Brain microvascular endothelial cell (primary cell): Measurements from ENCODE around the gene DIAPH1.

Experiments used
- DNase-seq: peaks from one replicate; pipeline ENCODE4 v3.0.0-alpha.2; 2020
- H3K27ac ChIP-seq: fragments of 250-450 bp; sonication (Bioruptor Pico); 2 replicates; pipeline ENCODE4 v1.5.1; 2020; ENCODE audit warnings: mild to moderate bottlenecking, moderate library complexity
- H3K27me3 ChIP-seq: fragments of 250-450 bp; sonication (Bioruptor Pico); replicated peaks from 2 replicates; pipeline ENCODE4 v1.5.1; 2020; ENCODE audit warnings: mild to moderate bottlenecking
- H3K36me3 ChIP-seq: fragments of 250-450 bp; sonication (Bioruptor Pico); replicated peaks from 2 replicates; pipeline ENCODE4 v1.5.1; 2020; ENCODE audit warnings: mild to moderate bottlenecking
- H3K4me3 ChIP-seq: 2 replicates; pipeline ENCODE4 v1.5.1; 2011; ENCODE audit warnings: low read depth, mild to moderate bottlenecking, control low read depth, low read length, moderate library complexity
- CTCF ChIP-seq: IDR thresholded peaks from 2 replicates; pipeline ENCODE4 v1.5.1; 2011; ENCODE audit warnings: low read depth, mild to moderate bottlenecking, moderate library complexity, low read length, control low read depth, inconsistent platforms; ENCODE audit errors: missing control alignments
- in situ Hi-C: cut with HindIII; loops from 2 replicates; pipeline ENCODE4 v1.10.0; 2017; ENCODE audit warnings: low sequenced_read_pairs, low pct_ligation_motif_present

Gene DIAPH1

GRCh38 chr5:141560725-141561483, 57.9 kb downstream of the DIAPH1 start:
- in situ Hi-C loops: no loop called here
- TF ChIP-seq CTCF: peak; percentile 88
- peak overlapping the region; percentile 95 for H3K27ac ChIP-seq
- no peaks in the 10 kb centered on the region for H3K27me3 ChIP-seq
- peak; percentile 97 for DNase-seq
- H3K36me3 ChIP-seq: peaks cover 5% of the 10 kb centered on the region
- no peak overlapping the region for H3K4me3 ChIP-seq

GRCh38 chr5:141560151-141560550, 58.6 kb downstream of the DIAPH1 start:
- H3K36me3 ChIP-seq: peaks cover 3% of the 10 kb centered on the region
- in situ Hi-C loops: no loop called here
- DNase-seq: no peak
- TF ChIP-seq CTCF: no peak
- no peak overlapping the region for H3K4me3 ChIP-seq
- no peaks in the 10 kb centered on the region for H3K27me3 ChIP-seq
- H3K27ac ChIP-seq: peak overlapping the region; percentile 95

- DNase-seq: peak; percentile 56
- peaks cover 3% of the 10 kb centered on the region for H3K36me3 ChIP-seq
- in situ Hi-C loops: no loop called here
- H3K27me3 ChIP-seq: no peaks in the 10 kb centered on the region
- TF ChIP-seq CTCF: no peak
- H3K4me3 ChIP-seq: no peak overlapping the region
- peak overlapping the region; percentile 95 for H3K27ac ChIP-seq
Measured at GRCh38 chr5:141559461-141559860, 59.3 kb downstream of the DIAPH1 start.

- in situ Hi-C loops: no loop called here
- H3K27me3 ChIP-seq: no peaks in the 10 kb centered on the region
- peaks cover 3% of the 10 kb centered on the region for H3K36me3 ChIP-seq
- H3K4me3 ChIP-seq: no peak overlapping the region
- H3K27ac ChIP-seq: peak overlapping the region; percentile 74
- DNase-seq: no peak
- TF ChIP-seq CTCF: no peak
Measured at GRCh38 chr5:141558150-141558549, 60.6 kb downstream of the DIAPH1 start.

GRCh38 chr5:141557681-141558136, 61.1 kb downstream of the DIAPH1 start:
- H3K27ac ChIP-seq: peak overlapping the region; percentile 74
- DNase-seq: peak; percentile 96

More at GRCh38 chr5:141557681-141558136, 61.1 kb downstream of the DIAPH1 start:
- Histone ChIP-seq H3K4me3 (peak overlapping the region; percentile 18), H3K36me3 (peaks cover 3% of the 10 kb centered on the region), H3K27me3 (no peaks in the 10 kb centered on the region)
- in situ Hi-C loops: no loop called here
- TF ChIP-seq CTCF: peak; percentile 86
